ENCODE data around the gene SEPHS2. TPM values are rescaled to one million over a fixed set of nuclear protein-coding genes. Genes with fewer than 3 reads are reported as not detected.

The SEPHS2 gene
- polyA plus RNA-seq, 2 of the 4 experiments (the other 2 are of a cell fraction): 47.8 to 72.6 TPM

- peak overlapping the region; percentile 83 for H3K4me2 ChIP-seq
- no peak for TF ChIP-seq USF2 (IDR thresholded peaks at IDR 0.05)
- TF ChIP-seq ZFP36 (IDR thresholded peaks at IDR 0.05; ENCODE audit: borderline replicate concordance, partially characterized antibody): no peak
- no peak for TF ChIP-seq ELK1 (IDR thresholded peaks at IDR 0.05; ENCODE audit: low read depth, low read length)
- no peak for TF ChIP-seq HDAC2 (IDR thresholded peaks at IDR 0.05)
- no peak for TF ChIP-seq FOSB (CRISPR knock-in tag; IDR thresholded peaks at IDR 0.05)
- FAIRE-seq (no peak), ATAC-seq (no peak), DNase-seq (ENCODE audit: low read depth in 1 of 2, low spot score in 1 of 2) (no peak)
- POLR2A ChIA-PET: interaction anchor here (1.2 to 1.9 kb wide), 2 partner anchors 14 to 26 kb away, joined by 3 to 9 read pairs; partner anchors contain the start of gene DCTPP1
- peaks cover 19% of the 10 kb centered on the region for H3K4me1 ChIP-seq
- H3K9me3 ChIP-seq: no peaks in the 10 kb centered on the region
- 89% methylated on average over 2 of the region's 2 CpGs for WGBS (ENCODE audit: missing lambda C conversion rate)
- CTCF ChIA-PET: interaction anchor here (1.3 to 6.7 kb wide), 2 partner anchors 13 to 171 kb away, joined by 3 to 36 read pairs; partner anchors contain the start of gene DCTPP1
- H3K27ac ChIP-seq: no peak overlapping the region
- H3K4me3 ChIP-seq: no peak overlapping the region
These were observed 2.0 kb downstream of the SEPHS2 start for GRCh38 chr16:30443631-30444030.

GRCh38 chr16:30439720-30440348 is 5.8 kb downstream of the SEPHS2 start:
- TF ChIP-seq MAX (IDR thresholded peaks at IDR 0.05): no peak
- TF ChIP-seq HDAC2 (IDR thresholded peaks at IDR 0.05): no peak
- no peak for TF ChIP-seq HES2 (IDR thresholded peaks at IDR 0.05)
- TF ChIP-seq HOXB5 (CRISPR knock-in tag; IDR thresholded peaks at IDR 0.05): no peak
- TF ChIP-seq HOXB13 (CRISPR knock-in tag; IDR thresholded peaks at IDR 0.05; ENCODE audit: low read depth): no peak
- no peak for TF ChIP-seq POLR2AphosphoS2 (conservative IDR thresholded peaks at IDR 0.05; ENCODE audit: low read length)
- no peak for TF ChIP-seq MYC (IDR thresholded peaks at IDR 0.05; ENCODE audit: borderline replicate concordance, low read length)
- TF ChIP-seq EP300 (IDR thresholded peaks at IDR 0.05): no peak
- TF ChIP-seq ESRRA (IDR thresholded peaks at IDR 0.05; ENCODE audit: borderline replicate concordance, low read length): no peak
- no peak for TF ChIP-seq ZFP36 (IDR thresholded peaks at IDR 0.05; ENCODE audit: borderline replicate concordance, partially characterized antibody)
- no peak for TF ChIP-seq ATOH8 (CRISPR knock-in tag; IDR thresholded peaks at IDR 0.05; ENCODE audit: low read depth)
- TF ChIP-seq HMGXB4 (CRISPR knock-in tag; IDR thresholded peaks at IDR 0.05; ENCODE audit: borderline replicate concordance): no peak
- TF ChIP-seq RCOR1 (IDR thresholded peaks at IDR 0.05; ENCODE audit: low read depth, low read length): no peak
- TF ChIP-seq CHD4 (IDR thresholded peaks at IDR 0.05; ENCODE audit: borderline replicate concordance): no peak
- no peak for TF ChIP-seq RARB (CRISPR knock-in tag; IDR thresholded peaks at IDR 0.05)
- no peak for TF ChIP-seq MAZ (IDR thresholded peaks at IDR 0.05; ENCODE audit: borderline replicate concordance, low read depth, low read length)
- TF ChIP-seq HEYL (CRISPR knock-in tag; IDR thresholded peaks at IDR 0.05): no peak
- TF ChIP-seq NR3C1 (IDR thresholded peaks at IDR 0.05): no peak
- Histone ChIP-seq H3K9me3 (no peaks in the 10 kb centered on the region), H3K27ac (no peak overlapping the region), H3K4me1 (peaks cover 20% of the 10 kb centered on the region; the same call in 2 of the 3 replicates), H3K4me3 (no peak overlapping the region), H3K4me2 (no peak overlapping the region)
- no peak for ATAC-seq
- ChIA-PET POLR2A (no interaction called here), CTCF (interaction anchor here (1.1 to 5.2 kb wide), 2 partner anchors 9 to 189 kb away, joined by 3 to 38 read pairs; partner anchors contain the start of gene DCTPP1)
- 85% methylated on average over 6 of the region's 6 CpGs for WGBS (ENCODE audit: missing lambda C conversion rate)
- no peak for FAIRE-seq
- no peak for DNase-seq (ENCODE audit: low read depth in 1 of 2, low spot score in 1 of 2)
